AG04450 (cell line): ENCODE measurements around the gene RASGEF1C. TPM values are rescaled to one million over a fixed set of nuclear protein-coding genes. Genes with fewer than 3 reads are reported as not detected.

Experiments used
- CTCF ChIA-PET: fragments of 300-600, 350-600 bp; formaldehyde crosslinking; extraction: SDS; loops from one replicate; lab custom pipeline; 2022; ENCODE audit warnings: antibody characterized with exemption, inconsistent platforms; lab: Charles Lee
- POLR2A ChIA-PET: fragments of 350-600 bp; formaldehyde crosslinking; extraction: SDS; loops from one replicate; lab custom pipeline; 2021; ENCODE audit warnings: antibody characterized with exemption, inconsistent platforms; lab: Yijun Ruan, JAX
- DNase-seq: peaks from one replicate; pipeline ENCODE4 v3.0.0-alpha.2; 2011; ENCODE audit warnings: low read depth, low spot score
- H3K27ac ChIP-seq: one replicate; pipeline ENCODE4 v1.5.1; 2012; ENCODE audit warnings: low read depth, low read length, control low read depth
- H3K27me3 ChIP-seq: one replicate; pipeline ENCODE4 v1.6.0; 2012; ENCODE audit warnings: low read length; ENCODE audit not compliant: control insufficient read depth, insufficient read depth
- H3K4me3 ChIP-seq: 2 replicates; pipeline ENCODE4 v1.5.1; 2011; ENCODE audit warnings: mild to moderate bottlenecking, low read depth, low read length, control low read depth
- H3K9me3 ChIP-seq: 2 replicates; pipeline ENCODE4 v1.5.1; 2012; ENCODE audit warnings: low read length; ENCODE audit not compliant: control insufficient read depth, insufficient read depth
- polyA plus RNA-seq: library from polyadenylated mRNA; depleted of rRNA; stranded (reverse); fragments of >200 nt; gene quantifications from 2 replicates; pipeline ENCODE4 v1.2.3, GENCODE V29; 2011
- TF ChIP-seq, protein P1 (sequence below): IDR thresholded peaks from 2 replicates; pipeline ENCODE4 v1.5.1; 2011; ENCODE audit warnings: low read depth, low read length, control low read depth, inconsistent platforms

Gene RASGEF1C
- polyA plus RNA-seq, 1 experiment: not detected

DNA sequence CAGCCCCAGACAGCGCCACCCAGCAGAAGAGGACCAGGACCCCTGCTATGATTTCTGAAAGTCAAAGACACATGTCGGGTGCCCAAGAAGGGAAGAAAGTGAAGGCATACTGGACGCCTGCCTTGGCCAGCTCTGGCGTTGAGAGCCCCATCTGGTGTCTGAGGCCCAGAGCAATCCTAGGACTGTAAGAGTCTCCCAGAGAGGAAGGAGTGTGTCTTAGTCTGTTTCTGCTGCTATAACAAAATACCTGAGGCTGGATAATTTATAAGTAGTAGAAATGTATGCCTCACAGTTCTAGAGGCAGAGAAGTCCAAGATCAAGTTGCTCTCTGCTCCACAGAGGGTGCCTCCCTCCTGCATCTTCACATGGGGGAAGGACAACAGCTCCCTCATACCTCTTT, 10.8 kb downstream of the RASGEF1C start:
- POLR2A ChIA-PET: no interaction called here
- H3K27me3 ChIP-seq: peaks cover 3% of the 10 kb centered on the region
- TF ChIP-seq, protein P1, sequence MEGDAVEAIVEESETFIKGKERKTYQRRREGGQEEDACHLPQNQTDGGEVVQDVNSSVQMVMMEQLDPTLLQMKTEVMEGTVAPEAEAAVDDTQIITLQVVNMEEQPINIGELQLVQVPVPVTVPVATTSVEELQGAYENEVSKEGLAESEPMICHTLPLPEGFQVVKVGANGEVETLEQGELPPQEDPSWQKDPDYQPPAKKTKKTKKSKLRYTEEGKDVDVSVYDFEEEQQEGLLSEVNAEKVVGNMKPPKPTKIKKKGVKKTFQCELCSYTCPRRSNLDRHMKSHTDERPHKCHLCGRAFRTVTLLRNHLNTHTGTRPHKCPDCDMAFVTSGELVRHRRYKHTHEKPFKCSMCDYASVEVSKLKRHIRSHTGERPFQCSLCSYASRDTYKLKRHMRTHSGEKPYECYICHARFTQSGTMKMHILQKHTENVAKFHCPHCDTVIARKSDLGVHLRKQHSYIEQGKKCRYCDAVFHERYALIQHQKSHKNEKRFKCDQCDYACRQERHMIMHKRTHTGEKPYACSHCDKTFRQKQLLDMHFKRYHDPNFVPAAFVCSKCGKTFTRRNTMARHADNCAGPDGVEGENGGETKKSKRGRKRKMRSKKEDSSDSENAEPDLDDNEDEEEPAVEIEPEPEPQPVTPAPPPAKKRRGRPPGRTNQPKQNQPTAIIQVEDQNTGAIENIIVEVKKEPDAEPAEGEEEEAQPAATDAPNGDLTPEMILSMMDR: no peak
- H3K4me3 ChIP-seq: no peak overlapping the region
- no peak for DNase-seq
- CTCF ChIA-PET: no interaction called here
- peaks cover 10% of the 10 kb centered on the region; the same call in 1 of the 2 replicates for H3K9me3 ChIP-seq
- no peak overlapping the region for H3K27ac ChIP-seq

GRCh38 chr5:180197016-180197702, 11.9 kb downstream of the RASGEF1C start:
- ChIA-PET CTCF (no interaction called here), POLR2A (no interaction called here)
- TF ChIP-seq, protein P1: no peak
- Histone ChIP-seq H3K9me3 (peaks cover 10% of the 10 kb centered on the region; the same call in 1 of the 2 replicates), H3K4me3 (no peak overlapping the region), H3K27me3 (peaks cover 3% of the 10 kb centered on the region), H3K27ac (no peak overlapping the region)
- no peak for DNase-seq

DNA sequence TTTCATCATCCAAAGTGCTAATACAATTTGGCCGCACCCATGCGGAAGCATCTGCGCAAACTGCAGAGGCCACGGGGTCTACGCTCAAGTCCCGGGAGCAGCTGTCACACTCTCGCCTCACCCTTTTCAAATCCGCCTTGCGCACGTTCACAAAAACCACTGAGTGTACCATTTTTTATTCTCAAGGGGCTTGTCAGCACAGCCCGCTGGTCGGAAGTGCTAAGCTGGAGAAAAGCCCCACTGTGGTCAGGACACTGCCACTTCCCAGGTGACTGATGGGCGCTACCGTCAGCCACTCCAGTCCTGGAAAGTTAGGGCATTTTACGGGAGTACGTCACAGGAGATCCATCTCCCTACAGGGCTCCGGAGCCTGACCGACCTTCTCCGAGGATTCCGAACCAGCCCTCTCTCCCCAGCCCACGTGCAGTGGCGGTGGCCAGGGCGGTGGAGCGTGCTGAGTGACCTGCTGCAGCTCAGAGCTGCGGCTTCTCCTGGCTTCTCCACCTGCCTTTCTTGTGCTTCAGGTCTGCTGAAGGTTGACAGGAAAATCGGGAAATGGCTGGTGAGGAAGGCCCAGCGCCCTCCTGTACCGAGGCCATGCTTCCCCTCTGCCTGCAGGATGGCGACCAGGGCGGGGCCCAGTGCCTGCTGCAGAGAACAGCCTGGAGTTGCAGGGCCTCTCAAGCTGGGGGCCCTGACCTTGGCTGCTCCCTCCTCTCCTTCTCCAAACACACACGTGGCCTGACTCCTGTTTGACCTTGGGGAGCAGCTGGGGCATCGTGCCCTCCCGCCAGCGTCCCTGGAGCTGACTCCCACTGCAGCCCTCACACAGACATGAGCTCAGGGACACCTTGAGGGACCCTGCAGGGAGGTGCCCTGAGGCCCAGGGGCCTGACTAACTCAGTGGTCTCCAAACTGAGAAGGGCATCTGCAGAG, 14.3 kb downstream of the RASGEF1C start:
- peaks cover 7% of the 10 kb centered on the region; the same call in 1 of the 2 replicates for H3K9me3 ChIP-seq
- H3K27ac ChIP-seq: no peak overlapping the region
- ChIA-PET POLR2A (no interaction called here), CTCF (no interaction called here)
- no peak for DNase-seq
- H3K4me3 ChIP-seq: no peak overlapping the region
- no peaks in the 10 kb centered on the region for H3K27me3 ChIP-seq
- TF ChIP-seq, protein P1: no peak

- Histone ChIP-seq H3K9me3 (peaks cover 7% of the 10 kb centered on the region; the same call in 1 of the 2 replicates), H3K4me3 (no peak overlapping the region), H3K27ac (no peak overlapping the region), H3K27me3 (no peaks in the 10 kb centered on the region)
- TF ChIP-seq, protein P1: no peak
- no peak for DNase-seq
- POLR2A ChIA-PET: no interaction called here
- CTCF ChIA-PET: no interaction called here
Measured at GRCh38 chr5:180193749-180194375, 15.1 kb downstream of the RASGEF1C start.
